Large intestine (tissue), 3 donors: ENCODE measurements around the gene ACYP2. TPM values are rescaled to one million over a fixed set of nuclear protein-coding genes. Genes with fewer than 3 reads are reported as not detected.

Experiments used
- DNase-seq, 2 donors: peaks; one replicate each; pipeline versions ENCODE4 v3.0.0 to v3.0.0-alpha.2; 2013
- H3K27ac ChIP-seq: one replicate; pipeline ENCODE4 v1.5.1; 2013; ENCODE audit warnings: low read length
- H3K27me3 ChIP-seq: 2 replicates; pipeline ENCODE4 v1.6.1; 2013; ENCODE audit warnings: low read length; ENCODE audit not compliant: control insufficient read depth, insufficient read depth
- H3K36me3 ChIP-seq: 2 replicates; pipeline ENCODE4 v1.6.1; 2013; ENCODE audit warnings: low read length; ENCODE audit not compliant: control insufficient read depth, insufficient read depth
- H3K4me1 ChIP-seq: one replicate; pipeline ENCODE4 v1.6.1; 2013; ENCODE audit warnings: low read length; ENCODE audit not compliant: control insufficient read depth, insufficient read depth
- H3K4me3 ChIP-seq: one replicate; pipeline ENCODE4 v1.5.1; 2013; ENCODE audit warnings: low read length
- H3K9me3 ChIP-seq: one replicate; pipeline ENCODE4 v1.6.1; 2013; ENCODE audit warnings: mild to moderate bottlenecking, low read depth, low read length, moderate library complexity; ENCODE audit not compliant: control insufficient read depth
- WGBS: methylation state at CpG from one replicate; pipeline ENCODE4 v1.1.5; 2013; ENCODE audit warnings: low lambda C conversion rate; ENCODE audit not compliant: insufficient coverage; 5-methylcytosine and 5-hydroxymethylcytosine counted together
- polyA plus RNA-seq: library from polyadenylated mRNA; unstranded; fragments of 120-200 nt; gene quantifications from one replicate; pipeline ENCODE4 v1.2.1, GENCODE V29; 2013

The ACYP2 gene
- polyA plus RNA-seq, 1 donor: 13.5 TPM

GRCh38 chr2:54336136-54336976, 220.9 kb downstream of the ACYP2 start:
- no peak overlapping the region for H3K27ac ChIP-seq
- 80% methylated on average over 1 of the region's 1 CpG for WGBS

GRCh38 chr2:54336977-54337255, 221.5 kb downstream of the ACYP2 start:
- H3K4me3 ChIP-seq: no peak overlapping the region
- H3K27me3 ChIP-seq: peaks cover 6% of the 10 kb centered on the region
- H3K36me3 ChIP-seq: no peaks in the 10 kb centered on the region
- H3K9me3 ChIP-seq: no peaks in the 10 kb centered on the region
- H3K4me1 ChIP-seq: no peaks in the 10 kb centered on the region
- no peak for DNase-seq
- no CpG with 5 or more reads among the region's 1 CpG for WGBS
- H3K27ac ChIP-seq: no peak overlapping the region

More at GRCh38 chr2:54336136-54336976, 220.9 kb downstream of the ACYP2 start:
- Histone ChIP-seq H3K9me3 (no peaks in the 10 kb centered on the region), H3K27me3 (peaks cover 10% of the 10 kb centered on the region), H3K36me3 (no peaks in the 10 kb centered on the region), H3K4me3 (no peak overlapping the region), H3K4me1 (no peaks in the 10 kb centered on the region)
- no peak for DNase-seq

GRCh38 chr2:54341656-54342055, 226.2 kb downstream of the ACYP2 start:
- no peaks in the 10 kb centered on the region for H3K4me1 ChIP-seq
- H3K4me3 ChIP-seq: no peak overlapping the region
- 100% methylated on average over 1 of the region's 1 CpG for WGBS
- peaks cover 2% of the 10 kb centered on the region for H3K9me3 ChIP-seq
- no peak for DNase-seq
- H3K27ac ChIP-seq: no peak overlapping the region
- H3K36me3 ChIP-seq: no peaks in the 10 kb centered on the region
- H3K27me3 ChIP-seq: peaks cover 5% of the 10 kb centered on the region

- no peak overlapping the region for H3K27ac ChIP-seq
- H3K27me3 ChIP-seq: peaks cover 6% of the 10 kb centered on the region
- no peaks in the 10 kb centered on the region for H3K36me3 ChIP-seq
- H3K9me3 ChIP-seq: peaks cover 2% of the 10 kb centered on the region
- no CpG with 5 or more reads among the region's 2 CpGs for WGBS
- DNase-seq: no peak
- H3K4me3 ChIP-seq: no peak overlapping the region
- no peaks in the 10 kb centered on the region for H3K4me1 ChIP-seq
Measured at GRCh38 chr2:54342603-54343002, 227.2 kb downstream of the ACYP2 start.

GRCh38 chr2:54347622-54348021, 232.2 kb downstream of the ACYP2 start:
- Histone ChIP-seq H3K36me3 (no peaks in the 10 kb centered on the region), H3K27me3 (peaks cover 7% of the 10 kb centered on the region), H3K4me3 (no peak overlapping the region), H3K9me3 (peaks cover 2% of the 10 kb centered on the region), H3K4me1 (no peaks in the 10 kb centered on the region), H3K27ac (no peak overlapping the region)
- no CpG with 5 or more reads among the region's 3 CpGs for WGBS
- DNase-seq: no peak

- H3K4me1 ChIP-seq: no peaks in the 10 kb centered on the region
- H3K9me3 ChIP-seq: peaks cover 2% of the 10 kb centered on the region
- no peak overlapping the region for H3K27ac ChIP-seq
- H3K27me3 ChIP-seq: peaks cover 7% of the 10 kb centered on the region
- DNase-seq: peak in 1 of 2 donors; percentile 27
- WGBS: no CpG with 5 or more reads among the region's 2 CpGs
- no peaks in the 10 kb centered on the region for H3K36me3 ChIP-seq
- H3K4me3 ChIP-seq: no peak overlapping the region
Measured at GRCh38 chr2:54348646-54349045, 233.2 kb downstream of the ACYP2 start.

GRCh38 chr2:54350426-54350825, 235.0 kb downstream of the ACYP2 start:
- H3K9me3 ChIP-seq: peaks cover 1% of the 10 kb centered on the region

GRCh38 chr2:54353216-54353615, 237.8 kb downstream of the ACYP2 start:
- Histone ChIP-seq H3K36me3 (no peaks in the 10 kb centered on the region), H3K27me3 (peaks cover 3% of the 10 kb centered on the region), H3K27ac (no peak overlapping the region), H3K4me1 (no peaks in the 10 kb centered on the region), H3K4me3 (no peak overlapping the region), H3K9me3 (no peaks in the 10 kb centered on the region)
- WGBS: no CpG with 5 or more reads among the region's 5 CpGs
- DNase-seq: no peak

More at GRCh38 chr2:54350426-54350825, 235.0 kb downstream of the ACYP2 start:
- Histone ChIP-seq H3K27ac (no peak overlapping the region), H3K4me3 (no peak overlapping the region), H3K4me1 (no peaks in the 10 kb centered on the region), H3K27me3 (peaks cover 7% of the 10 kb centered on the region), H3K36me3 (no peaks in the 10 kb centered on the region)
- no peak for DNase-seq
- WGBS: no CpG with 5 or more reads among the region's 3 CpGs

Other genes with a start within 250 kb of the ACYP2 start
- 26.6 TPM for gene PSME4, start 144.6 kb upstream of the ACYP2 start, polyA plus RNA-seq
- gene TSPYL6, start 140.6 kb downstream of the ACYP2 start, polyA plus RNA-seq: 0.06 TPM